Islet precursor cell (in vitro differentiated cells): Measurements from ENCODE around the gene USP7.
"Not testable (repeated sequence)": the region's sequence is repeated elsewhere in the genome, so short reads cannot be mapped to it uniquely, and the experiment has no call there.

Experiments
- DNase-seq: peaks from one replicate; pipeline ENCODE4 v3.0.0-alpha.2; 2018

Gene USP7

GRCh38 chr16:8920645-8921346 is 42.9 kb downstream of the USP7 start:
- no peak for DNase-seq

- DNase-seq, result no peak
Observed at GRCh38 chr16:8919934-8920462, 43.7 kb downstream of the USP7 start.

GRCh38 chr16:8919089-8919933 is 44.4 kb downstream of the USP7 start:
- no peak for DNase-seq

- not testable (repeated sequence) for DNase-seq
Observed at GRCh38 chr16:8917336-8917735, 46.4 kb downstream of the USP7 start.

- no peak for DNase-seq
Observed at GRCh38 chr16:8916541-8917225, 47.0 kb downstream of the USP7 start.

- DNase-seq, result no peak
Observed at GRCh38 chr16:8915722-8916301, 47.9 kb downstream of the USP7 start.

GRCh38 chr16:8914098-8914497 is 49.6 kb downstream of the USP7 start:
- no peak for DNase-seq

- DNase-seq, result no peak
Observed at GRCh38 chr16:8912793-8913192, 50.9 kb downstream of the USP7 start.

GRCh38 chr16:8910811-8911210 is 52.9 kb downstream of the USP7 start:
- DNase-seq, result no peak

GRCh38 chr16:8908810-8909468 is 54.8 kb downstream of the USP7 start:
- no peak for DNase-seq

GRCh38 chr16:8907096-8907495 is 56.6 kb downstream of the USP7 start:
- no peak for DNase-seq

- DNase-seq, result no peak
Observed at GRCh38 chr16:8905795-8906591, 57.7 kb downstream of the USP7 start.

GRCh38 chr16:8905168-8905762 is 58.4 kb downstream of the USP7 start:
- DNase-seq, result no peak

- DNase-seq, result no peak
Observed at GRCh38 chr16:8904018-8904430, 59.7 kb downstream of the USP7 start.

GRCh38 chr16:8903004-8903403 is 60.7 kb downstream of the USP7 start:
- no peak for DNase-seq

- DNase-seq, result no peak
Observed at GRCh38 chr16:8901320-8901861, 62.3 kb downstream of the USP7 start.

- no peak for DNase-seq
Observed at GRCh38 chr16:8900343-8900742, 63.4 kb downstream of the USP7 start.

GRCh38 chr16:8899709-8900317 is 63.9 kb downstream of the USP7 start:
- no peak for DNase-seq

- DNase-seq, result no peak
Observed at GRCh38 chr16:8898660-8899318, 64.9 kb downstream of the USP7 start.
